Breast epithelium (tissue), 4 donors: ENCODE measurements around the gene STARD9. TPM values are rescaled to one million over a fixed set of nuclear protein-coding genes. Genes with fewer than 3 reads are reported as not detected.

Source experiments
- DNase-seq, 2 donors: peaks; one replicate each; pipeline ENCODE4 v3.0.0-alpha.2; 2019; ENCODE audit warnings: low spot score in 2 of 2
- H3K27ac ChIP-seq, 2 donors: fragments of 200-600 bp; sonication (generic) in 1 of 2; one replicate each; pipeline ENCODE4 v1.5.1; 2016 to 2019; ENCODE audit warnings: mild to moderate bottlenecking in 1 of 2
- H3K27me3 ChIP-seq, 2 donors: fragments of 200-600 bp; sonication (generic) in 1 of 2; one replicate each; pipeline versions ENCODE4 v1.5.1 to v1.6.0; 2017 to 2019; ENCODE audit warnings: control low read depth in 1 of 2, mild to moderate bottlenecking in 1 of 2
- H3K36me3 ChIP-seq: fragments of 200-600 bp; one replicate; pipeline ENCODE4 v1.5.1; 2019
- H3K4me1 ChIP-seq, 2 donors: fragments of 200-600 bp; sonication (generic); one replicate each; pipeline ENCODE4 v1.5.1; 2016 to 2019; ENCODE audit warnings: control low read depth in 1 of 2
- H3K4me3 ChIP-seq, 3 donors: fragments of 200-600 bp; sonication (generic); 1 replicate in 2 of 3; 2 replicates in 1 of 3; pipeline ENCODE4 v1.5.1; 2016 to 2019; ENCODE audit warnings: mild to moderate bottlenecking in 3 of 3, moderate library complexity in 2 of 3
- H3K9me3 ChIP-seq, 2 donors: fragments of 200-600 bp; sonication (generic) in 1 of 2; one replicate each; pipeline ENCODE4 v1.5.1; 2016 to 2019; ENCODE audit warnings: control low read depth in 1 of 2
- CTCF ChIP-seq, 3 donors: fragments of 450-650 bp; IDR thresholded peaks; one replicate each; pipeline ENCODE4 v1.5.1; 2016 to 2017; ENCODE audit warnings: antibody characterized with exemption in 3 of 3, mild to moderate bottlenecking in 3 of 3, moderate library complexity in 3 of 3
- POLR2A ChIP-seq: fragments of 450-650 bp; IDR thresholded peaks from one replicate; pipeline ENCODE4 v1.6.1; 2016; ENCODE audit warnings: antibody characterized with exemption, mild to moderate bottlenecking, moderate library complexity
- POLR2AphosphoS5 ChIP-seq, 3 donors: sonication (generic); formaldehyde crosslinking; IDR thresholded peaks; one replicate each; pipeline ENCODE4 v1.6.1; 2017; ENCODE audit warnings: antibody characterized with exemption in 3 of 3
- intact Hi-C: fragments of 100-400 bp; cut with DNase I; formaldehyde crosslinking; loops from one replicate; pipeline ENCODE4 v1.15.1; 2023; ENCODE audit warnings: low total_unique reads
- total RNA-seq, 3 donors: library from RNA; depleted of rRNA; stranded (reverse); fragments of >200 nt; gene quantifications; one replicate each; pipeline ENCODE4 v1.1.0, GENCODE V29; 2016

The STARD9 gene
- total RNA-seq, 3 donors from 2014 or later = 18.6 to 27.9 (median 27.5) TPM

DNA sequence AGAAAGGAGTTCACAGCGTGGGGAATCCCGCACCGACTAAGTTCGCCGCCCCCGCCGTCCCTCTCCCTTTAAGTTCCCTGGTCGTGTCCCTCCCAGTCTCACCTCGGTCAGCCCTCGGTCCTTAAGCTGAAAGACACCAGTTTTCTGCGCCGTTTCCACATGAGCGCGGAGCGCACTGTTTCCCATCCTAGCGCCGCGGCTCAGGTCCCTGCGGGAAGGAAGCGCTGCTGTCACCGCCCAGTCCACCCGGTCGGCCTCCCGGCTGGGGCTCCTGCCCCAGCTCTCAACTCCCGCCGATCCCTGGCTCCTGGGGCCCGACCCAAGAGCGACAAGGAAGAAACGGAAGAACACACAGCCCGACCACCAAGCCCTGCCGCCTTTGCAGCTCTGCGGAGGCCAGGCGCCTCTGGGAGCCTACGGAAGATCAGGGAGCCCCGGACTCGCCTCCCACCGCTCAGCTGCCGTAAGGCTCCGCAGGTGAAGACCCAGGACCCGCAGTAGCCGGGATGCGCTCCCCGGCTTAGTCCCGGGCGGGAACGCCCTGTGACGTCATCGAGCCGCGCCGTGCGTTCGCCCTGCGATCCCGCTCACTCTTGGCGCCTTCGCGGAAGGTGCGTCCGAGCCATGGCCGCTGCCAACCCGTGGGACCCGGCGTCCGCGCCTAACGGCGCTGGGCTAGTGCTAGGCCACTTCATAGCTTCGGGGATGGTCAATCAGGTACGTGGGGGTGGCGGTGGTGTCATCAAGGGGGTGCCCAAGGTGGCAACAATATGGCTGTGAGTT lies 27.0 kb upstream of the STARD9 start, which contains the start of the genes HAUS2 and LRRC57:
Gene HAUS2, plus strand, starts transcription at position 590 of the 783 bp plus-strand sequence. Its CDS starts 35 bp downstream, at position 625.
Gene LRRC57, minus strand, starts transcription at position 545 of the 783 bp plus-strand sequence. Its CDS starts 359 bp downstream, at position 186.
- peak; percentile 71 to 87 for DNase-seq
- H3K4me3 ChIP-seq = peak within 1 kb of the TSS; percentile 72 to 87 (median 82)
- no peaks in the 10 kb centered on the region for H3K36me3 ChIP-seq
- peaks cover 6 to 13% of the 10 kb centered on the region in 2 donors for H3K4me1 ChIP-seq
- no peaks in the 10 kb centered on the region for H3K27me3 ChIP-seq
- peak within 1 kb of the TSS; percentile 87 to 95 for H3K27ac ChIP-seq
- H3K9me3 ChIP-seq = no peaks in the 10 kb centered on the region
- intact Hi-C loops = loop anchor here (5.0 kb wide), 1 partner anchor 179 kb away; no protein-coding TSS in a partner anchor
- peak; percentile 89 to 97 (median 90) for TF ChIP-seq POLR2AphosphoS5 (IDR thresholded peaks at IDR 0.05)
- TF ChIP-seq POLR2A = peak; percentile 92
- peak in 1 of 3 donors; percentile 31 for TF ChIP-seq CTCF (IDR thresholded peaks at IDR 0.05)

GRCh38 chr15:42549032-42549491 lies 26.3 kb upstream of the STARD9 start:
- Histone ChIP-seq H3K9me3 (no peaks in the 10 kb centered on the region), H3K4me1 (peaks cover 6 to 13% of the 10 kb centered on the region in 2 donors), H3K36me3 (no peaks in the 10 kb centered on the region), H3K27ac (peak overlapping the region; percentile 87 to 95), H3K27me3 (no peaks in the 10 kb centered on the region), H3K4me3 (peak overlapping the region; percentile 72 to 87 (median 82))
- intact Hi-C loops = loop anchor here (5.0 kb wide), 1 partner anchor 178 kb away; no protein-coding TSS in a partner anchor
- DNase-seq = no peak
- TF ChIP-seq POLR2A = no peak
- no peak for TF ChIP-seq CTCF (IDR thresholded peaks at IDR 0.05)
- TF ChIP-seq POLR2AphosphoS5 (IDR thresholded peaks at IDR 0.05) = no peak

DNA sequence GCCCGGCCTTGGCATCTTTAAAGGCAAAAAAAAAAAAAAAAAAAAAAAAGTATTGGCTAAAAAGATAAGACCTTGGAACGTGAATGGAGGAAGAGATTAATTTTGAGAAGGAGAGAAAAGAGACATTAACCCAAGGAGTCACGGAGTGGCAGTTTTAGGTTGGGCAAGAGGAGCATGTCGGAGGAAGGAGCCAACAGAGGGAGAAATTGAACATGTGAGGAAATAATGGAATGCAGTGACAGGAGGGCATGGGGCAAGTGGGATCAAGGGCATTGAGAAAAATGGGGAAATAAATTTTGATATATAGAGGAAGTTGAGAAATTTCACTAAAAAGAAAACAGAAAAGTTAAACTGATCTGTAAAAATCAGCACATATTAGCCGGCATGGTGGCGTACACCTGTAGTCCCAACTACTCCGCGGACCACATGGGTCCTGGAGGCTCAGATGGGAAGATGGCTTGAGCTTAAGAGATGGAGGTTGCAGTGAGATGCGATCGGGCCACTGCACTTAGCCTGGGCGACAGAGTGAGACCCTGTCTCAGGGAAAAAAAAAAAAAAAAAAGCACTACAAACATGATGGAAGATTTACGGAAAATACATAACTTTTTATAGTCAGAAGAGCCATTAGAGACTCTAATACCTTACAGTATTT lies 25.5 kb upstream of the STARD9 start:
- H3K4me3 ChIP-seq = peak overlapping the region; percentile 72 to 87 (median 82)
- TF ChIP-seq POLR2A = no peak
- TF ChIP-seq POLR2AphosphoS5 (IDR thresholded peaks at IDR 0.05) = no peak
- TF ChIP-seq CTCF (IDR thresholded peaks at IDR 0.05) = no peak
- peaks cover 6 to 13% of the 10 kb centered on the region in 2 donors for H3K4me1 ChIP-seq
- H3K27ac ChIP-seq = no peak overlapping the region
- DNase-seq = no peak
- H3K9me3 ChIP-seq = no peaks in the 10 kb centered on the region
- H3K27me3 ChIP-seq = no peaks in the 10 kb centered on the region
- no peaks in the 10 kb centered on the region for H3K36me3 ChIP-seq
- intact Hi-C loops = loop anchor here (5.0 kb wide), 1 partner anchor 177 kb away; no protein-coding TSS in a partner anchor

DNA sequence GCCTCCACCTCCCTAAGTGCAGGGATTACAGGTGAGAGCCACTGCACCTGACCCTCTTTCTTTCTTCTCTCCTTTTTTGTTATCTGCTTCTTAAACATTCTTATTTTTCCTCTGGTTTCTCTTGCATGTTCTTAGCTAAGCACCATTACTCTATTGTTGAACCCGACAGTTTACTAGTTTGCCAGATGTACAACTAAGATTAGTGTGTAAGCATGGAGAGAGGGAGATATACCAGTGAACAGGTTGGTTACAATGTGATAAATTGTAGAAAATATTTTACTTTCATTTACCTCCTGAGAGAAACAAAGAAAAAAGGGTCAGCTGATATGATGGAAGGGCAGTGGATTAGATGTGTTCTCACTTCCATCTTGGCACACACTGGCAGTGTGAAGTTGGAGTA lies 21.9 kb upstream of the STARD9 start:
- TF ChIP-seq POLR2AphosphoS5 (IDR thresholded peaks at IDR 0.05) (no peak), POLR2A (no peak), CTCF (IDR thresholded peaks at IDR 0.05) (no peak)
- Histone ChIP-seq H3K4me3 (no peak overlapping the region), H3K9me3 (no peaks in the 10 kb centered on the region), H3K4me1 (no peaks in the 10 kb centered on the region), H3K27me3 (no peaks in the 10 kb centered on the region), H3K27ac (no peak overlapping the region), H3K36me3 (no peaks in the 10 kb centered on the region)
- DNase-seq = no peak
- intact Hi-C loops = no loop called here
